GM21526 (cell line): ENCODE measurements around the gene PEDS1.
"Not testable (repeated sequence)": the region's sequence is repeated elsewhere in the genome, so short reads cannot be mapped to it uniquely, and the experiment has no call there.

Experiments used
- ATAC-seq: cut with Tn5 transposase; IDR thresholded peaks from one replicate; pipeline ENCODE4 v1.9.1; 2021; ENCODE audit warnings: moderate library complexity; ENCODE audit not compliant: unreplicated experiment, low FRiP score

The PEDS1 gene

DNA sequence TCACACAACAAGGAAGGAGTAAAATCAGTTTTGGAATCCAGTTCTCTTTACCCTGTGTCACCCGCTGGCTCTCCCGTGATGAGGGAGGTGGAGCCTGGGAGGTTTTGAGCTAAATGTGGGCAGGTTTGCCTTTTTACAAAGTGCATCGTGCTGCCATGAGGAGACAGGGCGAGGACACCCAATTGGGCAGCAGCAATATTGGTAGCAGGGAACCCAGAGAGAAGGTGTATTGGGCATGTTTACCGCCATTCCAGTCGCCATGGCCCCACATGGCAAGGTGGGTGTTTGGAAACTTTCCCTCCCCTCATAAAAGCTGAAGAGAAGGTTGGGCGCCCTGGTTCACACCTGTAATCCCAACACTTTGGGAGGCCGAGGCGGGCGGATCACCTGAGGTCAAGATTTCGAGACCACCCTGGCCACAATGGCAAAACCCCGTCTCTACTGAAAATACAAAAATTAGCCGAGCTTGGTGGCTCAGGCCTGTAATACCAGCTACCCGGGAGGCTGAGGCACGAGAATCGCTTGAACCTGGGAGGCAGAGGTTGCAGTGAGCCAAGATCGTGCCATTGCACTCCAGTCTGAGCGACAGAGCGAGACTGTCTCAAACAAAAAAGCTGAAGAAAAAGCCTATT lies 37.0 kb downstream of the PEDS1 start:
- ATAC-seq, result no peak

GRCh38 chr20:50115591-50116367 lies 37.7 kb downstream of the PEDS1 start:
- peak; percentile 63 for ATAC-seq

GRCh38 chr20:50115041-50115512 lies 38.4 kb downstream of the PEDS1 start:
- ATAC-seq, result no peak

DNA sequence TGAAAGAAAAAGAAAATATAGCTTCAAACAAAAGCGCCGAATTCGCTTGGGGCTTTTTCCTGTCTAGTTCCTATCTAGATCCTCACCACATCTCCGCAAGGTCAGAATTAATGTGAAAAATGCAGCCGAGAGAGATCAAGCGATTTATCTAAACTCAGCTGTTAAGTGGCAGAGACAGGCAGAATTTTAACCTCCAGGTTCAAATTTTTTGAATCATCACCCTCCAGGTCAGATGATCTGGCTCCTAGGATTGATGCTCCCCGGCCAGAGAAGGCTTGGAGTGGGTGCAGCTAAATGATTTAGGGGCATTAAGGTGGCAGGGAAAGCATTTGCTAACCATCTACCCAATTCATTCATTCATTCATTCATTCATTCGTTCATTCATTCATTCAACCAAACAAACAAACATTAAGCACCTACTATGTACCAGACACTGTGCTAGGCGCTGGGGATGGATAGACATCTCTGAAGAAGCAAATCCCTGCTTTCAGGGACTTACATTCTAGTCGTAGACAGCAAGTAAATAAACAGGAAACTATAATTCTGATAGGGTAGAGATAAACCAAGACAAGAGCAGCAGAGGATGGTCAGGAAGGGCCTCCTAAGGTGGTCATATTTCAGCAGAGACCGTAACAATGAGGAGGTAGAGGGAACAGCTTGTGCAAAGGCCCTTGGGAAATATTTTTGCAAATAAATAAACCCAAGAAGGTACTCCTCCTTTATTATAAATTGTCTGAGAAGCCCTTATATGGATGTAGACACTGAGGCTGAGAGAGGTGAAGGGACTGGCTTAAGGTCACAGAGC lies 39.9 kb downstream of the PEDS1 start:
- ATAC-seq, result no peak

DNA sequence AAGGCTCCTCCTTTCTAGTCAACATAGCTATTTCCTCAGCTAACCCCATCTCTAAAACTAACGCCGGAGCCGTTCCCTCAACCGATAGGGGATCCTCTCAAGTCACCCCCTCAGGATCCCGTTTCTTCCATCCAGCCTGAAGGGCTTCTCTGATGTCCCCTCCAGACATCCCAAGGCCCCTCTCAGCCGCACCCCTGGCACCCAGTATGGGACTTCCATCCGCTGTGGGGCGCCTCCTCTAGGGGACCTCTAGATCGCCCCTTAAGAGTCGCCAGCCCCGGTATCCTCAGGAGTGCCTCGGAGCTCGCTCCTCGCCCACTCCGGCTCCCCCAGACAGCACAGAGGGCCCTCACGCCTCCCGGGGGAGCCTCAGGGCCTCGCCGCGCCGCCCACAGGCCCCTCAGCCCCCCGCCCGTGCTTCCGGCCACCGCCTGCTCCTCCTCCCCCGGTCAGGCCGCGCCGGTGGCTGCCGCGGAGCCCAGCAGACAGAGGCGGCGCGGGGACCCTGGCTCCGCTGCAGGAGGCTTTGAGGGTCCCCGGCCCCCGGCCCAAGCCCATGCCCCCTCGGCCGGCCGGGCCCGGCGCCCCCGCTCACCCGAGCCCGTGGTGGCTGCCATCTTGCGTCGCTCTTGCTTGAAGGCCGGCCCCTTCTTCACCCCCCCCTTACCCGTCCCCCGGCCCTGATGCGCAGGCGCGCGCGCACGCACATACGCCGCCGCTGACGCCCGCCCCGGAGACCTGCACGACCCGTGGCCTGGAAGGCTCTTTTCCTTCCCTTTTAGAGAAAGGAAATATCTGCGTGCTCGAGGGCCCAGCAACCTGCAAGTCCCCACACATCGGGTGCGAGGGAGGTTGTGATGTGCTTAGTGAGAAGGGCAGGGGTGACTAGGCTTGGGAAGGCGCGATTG lies 40.8 kb downstream of the PEDS1 start, which contains the start of gene UBE2V1:
Gene UBE2V1 (minus strand): TSS at position 639 of the 908 bp plus-strand sequence. CDS start 22 bp downstream, at position 617.
- ATAC-seq, result peak; percentile 39

DNA sequence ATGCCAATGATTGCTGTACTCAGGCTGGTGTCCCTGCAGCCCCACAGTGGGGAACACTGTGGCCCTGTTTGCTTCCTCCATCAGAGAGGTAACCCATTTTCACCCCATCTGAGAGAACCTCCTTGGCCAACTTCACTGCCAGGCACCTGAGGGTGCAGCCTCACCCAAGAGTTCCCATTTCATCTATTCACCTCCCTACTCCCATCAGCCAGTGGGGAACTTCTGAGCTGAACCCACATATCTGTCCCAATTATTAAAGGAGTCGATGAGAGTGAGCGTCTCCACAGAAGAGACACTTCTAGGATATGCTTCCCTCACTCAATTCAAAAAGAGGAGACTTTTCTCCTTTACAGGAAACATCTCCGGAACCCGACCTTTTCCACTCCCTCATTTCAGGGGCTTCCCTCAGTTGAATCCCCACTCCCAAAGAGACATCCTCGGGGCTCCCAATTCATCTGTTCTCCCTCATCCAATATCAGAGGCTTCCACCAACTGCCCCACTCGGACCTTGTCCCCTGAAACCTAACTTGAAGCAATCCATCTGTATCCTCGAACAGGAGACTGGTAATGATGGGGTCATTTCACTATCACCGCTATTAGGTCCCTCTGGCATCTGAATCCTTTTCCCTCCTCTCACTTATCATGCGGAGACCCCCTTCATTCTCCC lies 41.6 kb downstream of the PEDS1 start:
- no peak for ATAC-seq

DNA sequence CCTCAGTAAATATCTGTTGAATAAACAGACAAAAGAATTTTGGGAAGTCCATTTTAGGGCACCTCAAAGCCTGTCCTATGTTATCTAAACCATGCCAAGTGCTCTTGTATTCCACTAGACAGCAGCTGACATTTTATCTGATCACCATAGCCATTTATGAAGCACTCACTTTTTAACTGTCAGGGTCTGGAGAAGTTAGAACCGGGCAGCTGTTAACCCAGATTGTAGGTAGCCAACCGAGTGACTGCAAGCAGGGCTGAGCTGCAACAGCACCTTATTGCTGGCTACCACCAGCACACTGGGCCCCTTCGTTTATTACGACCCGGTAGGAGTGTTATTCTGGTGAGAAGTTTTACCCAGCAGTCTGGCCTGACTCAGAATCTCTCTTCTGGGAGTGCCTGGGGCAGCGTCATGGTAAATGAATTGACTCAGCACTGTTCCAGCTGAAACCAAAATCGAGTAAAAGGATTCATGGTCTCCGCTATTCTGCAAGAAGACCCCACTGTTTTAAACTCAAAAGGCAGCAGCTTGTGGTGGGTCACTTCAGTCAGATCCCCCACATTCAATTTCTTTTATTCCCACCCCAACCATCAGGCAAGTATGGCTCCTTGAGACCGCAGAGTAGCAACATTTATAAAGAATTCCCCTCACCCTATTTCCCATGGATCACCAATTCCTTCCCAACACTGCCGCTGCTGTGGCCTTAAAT lies 42.2 kb downstream of the PEDS1 start:
- no peak for ATAC-seq

- ATAC-seq, result no peak
Measured at GRCh38 chr20:50110141-50111047, 43.1 kb downstream of the PEDS1 start.

GRCh38 chr20:50108556-50109235 lies 44.8 kb downstream of the PEDS1 start:
- ATAC-seq, result no peak

- ATAC-seq, result no peak
Measured at GRCh38 chr20:50107796-50108331, 45.7 kb downstream of the PEDS1 start.

DNA sequence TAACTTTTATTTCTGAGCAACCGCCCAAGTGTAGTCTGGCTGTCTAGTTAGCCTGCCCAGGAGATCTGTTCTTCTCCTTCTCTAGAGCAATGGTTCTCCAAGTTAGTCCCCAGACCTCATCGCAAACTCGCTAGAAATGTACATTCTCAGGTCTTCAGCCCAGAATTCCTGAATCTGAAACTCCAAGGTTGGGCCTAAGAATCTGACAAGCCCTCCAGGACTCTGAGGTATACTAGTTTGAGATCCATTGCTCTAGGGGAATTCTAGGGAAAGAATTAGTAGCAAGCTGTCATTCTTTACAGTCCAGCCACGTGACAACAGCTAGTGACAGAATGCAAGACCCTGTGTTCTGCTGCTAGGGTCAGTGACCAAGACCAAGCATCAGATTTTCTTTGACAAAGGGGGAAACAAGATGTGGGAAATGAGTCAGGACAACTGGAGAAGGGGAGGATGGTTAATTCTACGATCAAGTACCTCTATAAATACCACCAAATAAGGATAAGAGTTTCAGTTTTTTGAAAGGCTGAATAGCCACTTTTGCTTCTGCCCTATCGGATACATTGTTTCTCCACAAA lies 46.4 kb downstream of the PEDS1 start:
- ATAC-seq, result no peak

DNA sequence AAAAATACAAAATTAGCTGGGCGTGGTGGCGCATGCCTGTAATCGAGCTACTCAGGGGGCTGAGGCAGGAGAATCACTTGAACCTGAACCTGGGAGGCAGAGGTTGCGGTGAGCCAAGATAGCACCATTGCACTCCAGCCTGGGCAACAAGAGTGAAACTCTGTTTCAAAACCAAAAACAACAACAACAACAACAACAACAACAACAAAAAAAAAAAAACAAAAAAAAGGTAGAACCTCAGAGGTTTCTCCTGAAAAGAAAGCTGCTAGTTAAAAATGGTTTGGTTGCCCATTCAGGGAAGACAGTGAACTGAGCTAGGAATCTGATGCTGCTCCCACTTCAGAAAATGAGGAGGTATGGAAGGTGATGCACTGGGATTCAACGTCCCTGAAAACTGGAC lies 46.9 kb downstream of the PEDS1 start:
- ATAC-seq, result not testable (repeated sequence)
